Naive thymus-derived CD4-positive, alpha-beta T cell (primary cell): ENCODE results near the gene RTP2. TPM values are rescaled to one million over a fixed set of nuclear protein-coding genes. Genes with fewer than 3 reads are reported as not detected.

Experiments
- ATAC-seq: fragments of 150-1000 bp; cut with Tn5 transposase; 2 replicates; pipeline ENCODE4 v1.10.0; 2021; ENCODE audit warnings: mild to moderate bottlenecking, moderate library complexity
- CTCF ChIA-PET: fragments of 350-600 bp; sonication (Branson Sonifier 250); formaldehyde crosslinking; loops from one replicate; lab custom pipeline; 2021; ENCODE audit warnings: antibody characterized with exemption; lab: Charles Lee
- POLR2A ChIA-PET: fragments of 350-600 bp; sonication (Branson Sonifier 250); formaldehyde crosslinking; loops from one replicate; lab custom pipeline; 2021; ENCODE audit warnings: antibody characterized with exemption, inconsistent platforms; lab: Charles Lee
- DNase-seq, 9 donors: peaks; one replicate each; pipeline versions ENCODE4 v3.0.0 to v3.0.0-alpha.2; 2020 to 2022; ENCODE audit warnings: mixed read lengths in 1 of 9
- H3K27ac ChIP-seq: one replicate; pipeline ENCODE4 v1.7.0; 2013; ENCODE audit warnings: mild to moderate bottlenecking, low read depth, low read length, moderate library complexity
- H3K27me3 ChIP-seq, 2 donors: one replicate each; pipeline ENCODE4 v1.7.0; 2013; ENCODE audit warnings: low read length in 2 of 2, mild to moderate bottlenecking in 2 of 2, moderate library complexity in 2 of 2; ENCODE audit not compliant: control insufficient read depth in 2 of 2, insufficient read depth in 2 of 2
- H3K36me3 ChIP-seq, 3 experiments: 1 replicate in 2 of 3; 2 replicates in 1 of 3; pipeline ENCODE4 v1.7.0; 2013; ENCODE audit warnings: low read length in 3 of 3, mild to moderate bottlenecking in 3 of 3, moderate library complexity in 1 of 3; ENCODE audit not compliant: insufficient read depth in 3 of 3, control insufficient read depth in 2 of 3
- H3K4me1 ChIP-seq, 2 donors: one replicate each; pipeline ENCODE4 v1.7.0; 2013; ENCODE audit warnings: low read length in 2 of 2, mild to moderate bottlenecking in 2 of 2, moderate library complexity in 1 of 2; ENCODE audit not compliant: control insufficient read depth in 2 of 2, insufficient read depth in 2 of 2
- H3K4me3 ChIP-seq: 2 replicates; pipeline ENCODE4 v1.7.0; 2013; ENCODE audit warnings: mild to moderate bottlenecking, low read length
- H3K9me3 ChIP-seq, 3 experiments: 1 replicate in 2 of 3; 2 replicates in 1 of 3; pipeline ENCODE4 v1.7.0; 2013; ENCODE audit warnings: low read length in 3 of 3; ENCODE audit not compliant: control insufficient read depth in 2 of 3
- H3K27ac Mint-ChIP-seq, 9 donors: one replicate each; pipeline ENCODE4 v1.8.0; 2020 to 2022; ENCODE audit warnings: mixed read lengths in 9 of 9, mild to moderate bottlenecking in 8 of 9, moderate library complexity in 5 of 9, inconsistent platforms in 2 of 9
- H3K27me3 Mint-ChIP-seq, 5 donors: one replicate each; pipeline ENCODE4 v1.8.0; 2021 to 2022; ENCODE audit warnings: mixed read lengths in 5 of 5, mild to moderate bottlenecking in 1 of 5
- H3K36me3 Mint-ChIP-seq, 5 donors: one replicate each; pipeline ENCODE4 v1.8.0; 2020 to 2022; ENCODE audit warnings: mixed read lengths in 5 of 5, mild to moderate bottlenecking in 3 of 5, inconsistent platforms in 1 of 5
- H3K4me1 Mint-ChIP-seq, 7 donors: one replicate each; pipeline ENCODE4 v1.8.0; 2020 to 2022; ENCODE audit warnings: mixed read lengths in 7 of 7, mild to moderate bottlenecking in 3 of 7, inconsistent platforms in 1 of 7
- H3K4me3 Mint-ChIP-seq, 10 donors: one replicate each; pipeline ENCODE4 v1.8.0; 2020 to 2022; ENCODE audit warnings: mild to moderate bottlenecking in 10 of 10, mixed read lengths in 10 of 10, moderate library complexity in 6 of 10, inconsistent platforms in 2 of 10
- H3K9me3 Mint-ChIP-seq, 11 donors: one replicate each; pipeline ENCODE4 v1.8.0; 2020 to 2022; ENCODE audit warnings: mixed read lengths in 11 of 11, mild to moderate bottlenecking in 4 of 11, inconsistent platforms in 1 of 11, moderate library complexity in 1 of 11
- intact Hi-C, 2 donors: fragments of 100-400 bp; cut with micrococcal nuclease; formaldehyde crosslinking; loops; one replicate each; pipeline ENCODE4 v1.15.1; 2023
- polyA plus RNA-seq, 2 donors: library from polyadenylated mRNA; unstranded; fragments of 300-500 nt; fragmentation: Illumina TruSeq; gene quantifications; one replicate each; pipeline ENCODE4 v1.2.3, GENCODE V29; 2021
- total RNA-seq, 6 experiments: library from RNA in 5 of 6; stranded (reverse) in 5 of 6; gene quantifications; 1 replicate in 5 of 6; 2 replicates in 1 of 6; pipeline ENCODE4 v1.2.3 and lab custom pipeline; 2021 to 2026

Gene RTP2
- total and polyA plus RNA-seq, 7 experiments from 2014 or later = not detected

- no peaks in the 10 kb centered on the region for H3K4me1 ChIP-seq
- POLR2A ChIA-PET = interaction anchor here (0.9 kb wide), 1 partner anchor 10 kb away, joined by 4 read pairs; no protein-coding TSS in a partner anchor
- no peaks in the 10 kb centered on the region for H3K27me3 ChIP-seq
- H3K9me3 ChIP-seq = no peaks in the 10 kb centered on the region
- intact Hi-C loops = no loop called here
- H3K36me3 ChIP-seq = peaks cover 0 to 73% (median 7%) of the 10 kb centered on the region in 3 experiments
- Mint-ChIP-seq H3K4me1 (no peaks in the 10 kb centered on the region), H3K36me3 (peaks cover 10 to 66% (median 35%) of the 10 kb centered on the region in 5 donors), H3K9me3 (no peaks in the 10 kb centered on the region), H3K4me3 (no peak overlapping the region), H3K27me3 (no peaks in the 10 kb centered on the region), H3K27ac (peak overlapping the region in 2 of 9 donors; percentile 68 to 71)
- no peak overlapping the region for H3K4me3 ChIP-seq
- H3K27ac ChIP-seq = no peak overlapping the region
- no peak for DNase-seq
- CTCF ChIA-PET = interaction anchor here (1.1 kb wide), 1 partner anchor 9 kb away, joined by 4 read pairs; no protein-coding TSS in a partner anchor
- ATAC-seq = no peak
Observed at GRCh38 chr3:187729598-187729997, 27.2 kb upstream of the RTP2 start.

GRCh38 chr3:187728940-187729583 lies 26.7 kb upstream of the RTP2 start:
- Histone ChIP-seq H3K36me3 (peaks cover 0 to 78% (median 8%) of the 10 kb centered on the region in 3 experiments), H3K27ac (no peak overlapping the region), H3K4me3 (no peak overlapping the region), H3K9me3 (no peaks in the 10 kb centered on the region), H3K4me1 (no peaks in the 10 kb centered on the region), H3K27me3 (no peaks in the 10 kb centered on the region)
- DNase-seq (no peak), ATAC-seq (no peak)
- Mint-ChIP-seq H3K27me3 (no peaks in the 10 kb centered on the region), H3K4me1 (no peaks in the 10 kb centered on the region), H3K4me3 (no peak overlapping the region), H3K36me3 (peaks cover 10 to 71% (median 40%) of the 10 kb centered on the region in 5 donors), H3K27ac (peak overlapping the region in 2 of 9 donors; percentile 68 to 71), H3K9me3 (no peaks in the 10 kb centered on the region)
- CTCF ChIA-PET = interaction anchor here (2.2 kb wide), 1 partner anchor 10 kb away, joined by 13 read pairs; no protein-coding TSS in a partner anchor
- POLR2A ChIA-PET = no interaction called here
- intact Hi-C loops = no loop called here

- ChIA-PET CTCF (interaction anchor here (2.2 kb wide), 1 partner anchor 10 kb away, joined by 13 read pairs; no protein-coding TSS in a partner anchor), POLR2A (no interaction called here)
- no peak overlapping the region for H3K27ac ChIP-seq
- H3K9me3 ChIP-seq = no peaks in the 10 kb centered on the region
- no peaks in the 10 kb centered on the region for H3K27me3 Mint-ChIP-seq
- peaks cover 0 to 86% (median 16%) of the 10 kb centered on the region in 3 experiments for H3K36me3 ChIP-seq
- no peak overlapping the region for H3K4me3 ChIP-seq
- no peak for DNase-seq
- no peaks in the 10 kb centered on the region for H3K27me3 ChIP-seq
- H3K27ac Mint-ChIP-seq = no peak overlapping the region
- H3K4me3 Mint-ChIP-seq = no peak overlapping the region
- no peaks in the 10 kb centered on the region for H3K4me1 ChIP-seq
- H3K36me3 Mint-ChIP-seq = peaks cover 10 to 79% (median 40%) of the 10 kb centered on the region in 5 donors
- H3K9me3 Mint-ChIP-seq = no peaks in the 10 kb centered on the region
- intact Hi-C loops = no loop called here
- ATAC-seq = no peak
- H3K4me1 Mint-ChIP-seq = no peaks in the 10 kb centered on the region
Observed at GRCh38 chr3:187728248-187728647, 25.9 kb upstream of the RTP2 start.

- Mint-ChIP-seq H3K9me3 (no peaks in the 10 kb centered on the region), H3K4me3 (no peak overlapping the region), H3K36me3 (peaks cover 14 to 92% (median 46%) of the 10 kb centered on the region in 5 donors), H3K27ac (no peak overlapping the region), H3K27me3 (no peaks in the 10 kb centered on the region), H3K4me1 (no peaks in the 10 kb centered on the region)
- ATAC-seq (no peak), DNase-seq (no peak)
- no peaks in the 10 kb centered on the region for H3K9me3 ChIP-seq
- no peak overlapping the region for H3K4me3 ChIP-seq
- CTCF ChIA-PET = interaction anchor here (0.8 to 2.2 kb wide), 4 partner anchors 12 to 984 kb away, joined by 3 to 13 read pairs (median 5); no protein-coding TSS in a partner anchor
- no peaks in the 10 kb centered on the region for H3K4me1 ChIP-seq
- peaks cover 6 to 93% (median 21%) of the 10 kb centered on the region in 3 experiments for H3K36me3 ChIP-seq
- no peaks in the 10 kb centered on the region for H3K27me3 ChIP-seq
- no peak overlapping the region for H3K27ac ChIP-seq
- intact Hi-C loops = no loop called here
- POLR2A ChIA-PET = no interaction called here
Observed at GRCh38 chr3:187726564-187726963, 24.2 kb upstream of the RTP2 start.

GRCh38 chr3:187725653-187726370 lies 23.5 kb upstream of the RTP2 start:
- no peak overlapping the region for H3K4me3 ChIP-seq
- no peaks in the 10 kb centered on the region for H3K27me3 ChIP-seq
- intact Hi-C loops = no loop called here
- ChIA-PET POLR2A (no interaction called here), CTCF (interaction anchor here (0.8 to 1.1 kb wide), 3 partner anchors 15 to 985 kb away, joined by 3 to 6 read pairs (median 4); no protein-coding TSS in a partner anchor)
- H3K27ac ChIP-seq = no peak overlapping the region
- H3K36me3 ChIP-seq = peaks cover 6 to 85% (median 21%) of the 10 kb centered on the region in 3 experiments
- no peaks in the 10 kb centered on the region for H3K9me3 Mint-ChIP-seq
- no peak overlapping the region for H3K4me3 Mint-ChIP-seq
- H3K27ac Mint-ChIP-seq = peak overlapping the region in 1 of 9 donors; percentile 14
- H3K9me3 ChIP-seq = no peaks in the 10 kb centered on the region
- H3K36me3 Mint-ChIP-seq = peaks cover 14 to 84% (median 40%) of the 10 kb centered on the region in 5 donors
- H3K4me1 ChIP-seq = no peaks in the 10 kb centered on the region
- ATAC-seq (no peak), DNase-seq (no peak)
- no peaks in the 10 kb centered on the region for H3K4me1 Mint-ChIP-seq
- H3K27me3 Mint-ChIP-seq = no peaks in the 10 kb centered on the region

- Mint-ChIP-seq H3K36me3 (peaks cover 14 to 83% (median 41%) of the 10 kb centered on the region in 5 donors), H3K4me1 (no peaks in the 10 kb centered on the region), H3K9me3 (no peaks in the 10 kb centered on the region), H3K4me3 (no peak overlapping the region), H3K27ac (no peak overlapping the region), H3K27me3 (no peaks in the 10 kb centered on the region)
- Histone ChIP-seq H3K4me1 (no peaks in the 10 kb centered on the region), H3K4me3 (no peak overlapping the region), H3K36me3 (peaks cover 6 to 79% (median 21%) of the 10 kb centered on the region in 3 experiments), H3K9me3 (no peaks in the 10 kb centered on the region), H3K27ac (no peak overlapping the region), H3K27me3 (no peaks in the 10 kb centered on the region)
- ATAC-seq = no peak
- ChIA-PET POLR2A (no interaction called here), CTCF (interaction anchor here (1.1 kb wide), 1 partner anchor 16 kb away, joined by 6 read pairs; no protein-coding TSS in a partner anchor)
- intact Hi-C loops = no loop called here
- DNase-seq = no peak
Observed at GRCh38 chr3:187725224-187725623, 22.9 kb upstream of the RTP2 start.
